GM19099 (cell line): Measurements from ENCODE around the gene LIMS4.
"Not testable (repeated sequence)": the region's sequence is repeated elsewhere in the genome, so short reads cannot be mapped to it uniquely, and the experiment has no call there.

ENCODE experiments used
- POLR2A ChIP-seq: IDR thresholded peaks from 3 replicates; pipeline ENCODE4 v1.6.1; 2011; ENCODE audit warnings: low read depth; ENCODE audit not compliant: insufficient read length; ENCODE audit errors: extremely low read depth

LIMS4 gene, protein sequence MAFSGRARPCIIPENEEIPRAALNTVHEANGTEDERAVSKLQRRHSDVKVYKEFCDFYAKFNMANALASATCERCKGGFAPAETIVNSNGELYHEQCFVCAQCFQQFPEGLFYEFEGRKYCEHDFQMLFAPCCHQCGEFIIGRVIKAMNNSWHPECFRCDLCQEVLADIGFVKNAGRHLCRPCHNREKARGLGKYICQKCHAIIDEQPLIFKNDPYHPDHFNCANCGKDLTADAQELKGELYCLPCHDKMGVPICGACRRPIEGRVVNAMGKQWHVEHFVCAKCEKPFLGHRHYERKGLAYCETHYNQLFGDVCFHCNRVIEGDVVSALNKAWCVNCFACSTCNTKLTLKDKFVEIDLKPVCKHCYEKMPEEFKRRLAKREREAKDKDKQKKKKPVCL

DNA sequence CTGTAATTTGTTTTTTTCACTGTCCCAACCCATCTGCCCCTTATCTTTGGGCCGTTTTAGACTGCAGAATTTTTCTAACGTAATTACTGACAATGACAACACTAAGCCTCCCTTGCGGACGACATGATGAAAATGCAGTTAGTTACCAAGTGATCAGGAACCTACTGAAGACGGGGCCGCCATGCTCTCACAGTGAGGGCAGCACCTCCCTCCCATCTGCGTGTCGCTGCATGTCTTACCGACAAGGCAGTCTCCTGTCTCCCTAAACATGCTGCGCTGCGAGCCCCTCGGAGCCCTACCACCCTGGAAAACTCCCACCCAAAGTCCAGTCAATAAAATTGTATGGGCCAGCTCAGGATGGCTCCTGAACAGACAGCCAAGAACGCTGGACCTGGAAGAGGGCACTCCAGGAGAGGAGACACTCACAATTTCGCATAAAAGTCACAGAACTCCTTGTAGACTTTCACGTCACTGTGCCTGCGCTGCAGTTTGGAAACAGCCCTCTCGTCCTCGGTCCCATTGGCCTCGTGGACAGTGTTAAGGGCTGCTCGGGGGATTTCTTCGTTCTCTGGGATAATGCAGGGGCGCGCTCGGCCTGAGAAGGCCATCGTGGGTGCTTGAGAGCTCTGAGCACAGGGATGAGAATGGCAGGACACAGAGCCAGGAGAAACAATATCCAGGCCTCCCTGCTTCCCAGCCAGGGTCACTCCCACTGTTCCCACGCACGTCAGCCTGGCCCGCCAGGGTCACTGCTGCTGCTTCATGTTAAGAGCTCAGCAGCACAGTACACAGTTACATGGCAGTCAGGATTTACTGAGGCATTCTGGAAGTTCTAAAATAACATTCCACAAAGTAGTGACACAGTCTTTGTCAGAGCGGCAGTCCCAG lies at the start of gene LIMS4:
Gene LIMS4 (minus strand): TSS at position 646 of the 888 bp plus-strand sequence. CDS start 38 bp downstream, at position 608.
- not testable (repeated sequence) for TF ChIP-seq POLR2A
